Measurements from ENCODE around the gene TMEM208. TPM values are rescaled to one million over a fixed set of nuclear protein-coding genes. Genes with fewer than 3 reads are reported as not detected.
A peak's percentile ranks its signal among the peaks of the same experiment; 100 is the strongest.

Gene TMEM208
- total and polyA plus RNA-seq, 2 of the 13 experiments (the other 11 are each of a cell fraction or from before 2014, with no cell fraction given): 58.8 to 72.9 TPM

- TF ChIP-seq UBTF (CRISPR knock-in tag; IDR thresholded peaks at IDR 0.05) (peak; percentile 85), NCOA2 (CRISPR knock-in tag; IDR thresholded peaks at IDR 0.05) (no peak), RELA (CRISPR knock-in tag; IDR thresholded peaks at IDR 0.05) (0 out of 2 replicates have a peak, but pooled peaks have one; percentile 28), ZNF441 (CRISPR knock-in tag; IDR thresholded peaks at IDR 0.05; ENCODE audit: borderline replicate concordance) (0 out of 2 replicates have a peak, but pooled peaks have one; percentile 25), CHCHD3 (CRISPR knock-in tag; IDR thresholded peaks at IDR 0.05) (peak; percentile 88), ZNF451 (CRISPR knock-in tag; IDR thresholded peaks at IDR 0.05) (peak; percentile 89), YEATS4 (CRISPR knock-in tag; IDR thresholded peaks at IDR 0.05; ENCODE audit: borderline replicate concordance) (peak; percentile 72; the same call in 1 of the 2 replicates), GABPA (IDR thresholded peaks at IDR 0.05; ENCODE audit: low read depth, low read length) (no peak), GABPA (CRISPR knock-in tag; IDR thresholded peaks at IDR 0.05; ENCODE audit: low read depth) (no peak), ZNF24 (IDR thresholded peaks at IDR 0.05) (no peak), JARID2 (CRISPR knock-in tag; IDR thresholded peaks at IDR 0.05; ENCODE audit: insufficient replicate concordance) (no peak), ZNF747 (CRISPR knock-in tag; IDR thresholded peaks at IDR 0.05; ENCODE audit: borderline replicate concordance) (peak; percentile 72; the same call in 1 of the 2 replicates), DPF2 (CRISPR knock-in tag; IDR thresholded peaks at IDR 0.05; ENCODE audit: borderline replicate concordance, low read depth) (no peak), POLR2G (IDR thresholded peaks at IDR 0.05; ENCODE audit: low read depth, low read length) (peak; percentile 59), ZBTB38 (CRISPR knock-in tag; IDR thresholded peaks at IDR 0.05) (peak; percentile 77), HMGXB4 (CRISPR knock-in tag; IDR thresholded peaks at IDR 0.05; ENCODE audit: borderline replicate concordance in 1 of 2, low read depth in 1 of 2) (peak; percentile 59 to 76; a peak in 3 of 4 replicates), GPN1 (CRISPR knock-in tag; IDR thresholded peaks at IDR 0.05; ENCODE audit: borderline replicate concordance) (no peak; the same call in 1 of the 2 replicates), HINFP (CRISPR knock-in tag; IDR thresholded peaks at IDR 0.05; ENCODE audit: low read depth) (peak; percentile 40; the same call in 1 of the 2 replicates), CAMTA2 (CRISPR knock-in tag; IDR thresholded peaks at IDR 0.05; ENCODE audit: borderline replicate concordance) (0 out of 2 replicates have a peak, but pooled peaks have one; percentile 53), ZBTB1 (CRISPR knock-in tag; IDR thresholded peaks at IDR 0.05; ENCODE audit: borderline replicate concordance) (no peak), IRX3 (CRISPR knock-in tag; IDR thresholded peaks at IDR 0.05; ENCODE audit: borderline replicate concordance, low read depth) (no peak), KLF11 (CRISPR knock-in tag; IDR thresholded peaks at IDR 0.05) (no peak)
Observed at GRCh38 chr16:67177743-67178699, 48.9 kb upstream of the TMEM208 start (continued).

Data from HepG2 (cell line).